Muscle layer of duodenum (tissue), 2 donors: ENCODE results near the gene SRGAP2C.
"Not testable (repeated sequence)": the region's sequence is repeated elsewhere in the genome, so short reads cannot be mapped to it uniquely, and the experiment has no call there.

ENCODE experiments used
- H3K27ac ChIP-seq: one replicate; pipeline ENCODE4 v1.7.0; 2013; ENCODE audit warnings: mild to moderate bottlenecking, low read length
- H3K27me3 ChIP-seq: one replicate; pipeline ENCODE4 v1.7.0; 2013; ENCODE audit warnings: low read depth, mild to moderate bottlenecking, control low read depth, low read length
- H3K36me3 ChIP-seq, 2 donors: one replicate each; pipeline ENCODE4 v1.7.0; 2013; ENCODE audit warnings: low read length in 2 of 2, control low read depth in 1 of 2, mild to moderate bottlenecking in 1 of 2; ENCODE audit not compliant: insufficient read depth in 2 of 2, control insufficient read depth in 1 of 2
- H3K4me1 ChIP-seq, 2 donors: one replicate each; pipeline ENCODE4 v1.7.0; 2013; ENCODE audit warnings: low read length in 2 of 2, mild to moderate bottlenecking in 2 of 2, control low read depth in 1 of 2, moderate library complexity in 1 of 2; ENCODE audit not compliant: insufficient read depth in 2 of 2, control insufficient read depth in 1 of 2
- H3K4me3 ChIP-seq, 2 donors: one replicate each; pipeline ENCODE4 v1.7.0; 2013; ENCODE audit warnings: low read length in 2 of 2, low read depth in 1 of 2, mild to moderate bottlenecking in 1 of 2
- H3K9me3 ChIP-seq, 2 donors: one replicate each; pipeline ENCODE4 v1.7.0; 2013; ENCODE audit warnings: low read length in 2 of 2, control low read depth in 1 of 2, mild to moderate bottlenecking in 1 of 2; ENCODE audit not compliant: control insufficient read depth in 1 of 2
- donor health status: healthy.

Gene SRGAP2C

DNA sequence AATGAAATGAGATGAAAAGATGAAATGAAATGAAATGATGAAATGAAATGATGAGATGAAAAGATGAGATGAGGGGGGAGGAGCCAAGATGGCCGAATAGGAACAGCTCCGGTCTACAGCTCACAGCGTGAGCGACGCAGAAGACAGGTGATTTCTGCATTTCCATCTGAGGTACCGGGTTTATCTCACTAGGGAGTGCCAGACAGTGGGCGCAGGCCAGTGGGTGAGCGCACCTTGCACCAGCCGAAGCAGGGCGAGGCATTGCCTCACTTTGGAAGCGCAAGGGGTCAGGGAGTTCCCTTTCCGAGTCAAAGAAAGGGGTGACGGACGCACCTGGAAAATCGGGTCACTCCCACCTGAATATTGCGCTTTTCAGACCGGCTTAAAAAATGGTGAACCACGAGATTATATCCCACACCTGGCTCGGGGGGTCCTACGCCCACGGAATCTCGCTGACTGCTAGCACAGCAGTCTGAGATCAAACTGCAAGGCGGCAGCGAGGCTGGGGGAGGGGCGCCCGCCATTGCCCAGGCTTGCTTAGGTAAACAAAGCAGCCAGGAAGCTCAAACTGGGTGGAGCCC, 216.7 kb downstream of the SRGAP2C start:
- not testable (repeated sequence) for H3K9me3 ChIP-seq, H3K4me3 ChIP-seq, H3K36me3 ChIP-seq

DNA sequence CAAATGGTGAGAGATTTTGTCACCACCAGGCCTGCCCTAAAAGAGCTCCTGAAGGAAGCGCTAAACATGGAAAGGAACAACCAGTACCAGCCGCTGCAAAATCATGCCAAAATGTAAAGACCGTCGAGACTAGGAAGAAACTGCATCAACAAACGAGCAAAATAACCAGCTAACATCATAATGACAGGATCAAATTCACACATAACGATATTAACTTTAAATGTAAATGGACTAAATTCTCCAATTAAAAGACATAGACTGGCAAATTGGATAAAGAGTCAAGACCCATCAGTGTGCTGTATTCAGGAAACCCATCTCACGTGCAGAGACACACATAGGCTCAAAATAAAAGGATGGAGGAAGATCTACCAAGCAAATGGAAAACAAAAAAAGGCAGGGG, 218.5 kb downstream of the SRGAP2C start:
- not testable (repeated sequence) for H3K36me3 ChIP-seq, H3K9me3 ChIP-seq, H3K4me3 ChIP-seq, H3K27me3 ChIP-seq, H3K27ac ChIP-seq, H3K4me1 ChIP-seq

More for the DNA sequence above, 216.7 kb downstream of the SRGAP2C start:
- H3K27me3 ChIP-seq, H3K4me1 ChIP-seq, H3K27ac ChIP-seq: not testable (repeated sequence)

DNA sequence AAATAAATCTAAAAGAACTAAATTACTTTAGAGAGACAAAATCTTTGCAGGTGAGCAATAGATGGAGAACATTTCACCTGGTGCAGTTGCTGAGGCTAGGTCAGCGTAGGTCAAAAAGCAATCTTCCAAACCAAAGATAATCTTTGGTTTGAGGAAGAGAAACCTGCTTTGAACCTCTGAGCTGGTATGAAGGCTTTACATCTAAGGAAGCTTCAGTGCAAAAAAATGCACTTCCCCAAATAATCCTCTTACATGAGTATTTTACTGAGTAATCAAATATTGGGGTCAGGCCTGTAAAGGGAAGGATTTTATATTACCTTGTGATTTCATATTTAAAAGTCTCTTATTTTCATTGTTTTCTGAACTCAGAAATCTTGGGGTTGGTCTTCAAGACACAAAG, 223.6 kb downstream of the SRGAP2C start:
- no peaks in the 10 kb centered on the region for H3K4me1 ChIP-seq
- no peak overlapping the region for H3K4me3 ChIP-seq
- no peaks in the 10 kb centered on the region for H3K27me3 ChIP-seq
- H3K9me3 ChIP-seq: no peaks in the 10 kb centered on the region
- H3K36me3 ChIP-seq: no peaks in the 10 kb centered on the region
- no peak overlapping the region for H3K27ac ChIP-seq

DNA sequence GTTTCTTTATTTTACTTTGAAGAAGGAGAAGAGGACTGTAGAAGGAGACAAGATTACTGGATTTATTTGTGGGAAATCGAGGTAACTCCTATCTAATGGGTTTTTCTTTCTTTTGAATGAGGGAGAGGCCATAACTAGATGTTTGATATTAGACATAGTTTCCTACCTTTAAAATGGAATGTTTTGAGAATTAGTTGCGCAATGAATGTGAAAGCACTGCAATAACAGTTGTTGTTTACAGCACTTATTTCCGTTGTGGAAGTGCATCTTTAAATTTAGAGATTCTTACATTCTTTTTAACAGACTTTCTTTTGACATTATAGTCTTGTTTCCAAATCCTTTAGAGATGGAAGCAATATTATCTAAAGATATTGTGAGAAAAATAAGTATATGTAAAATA, 229.0 kb downstream of the SRGAP2C start:
- H3K27ac ChIP-seq: no peak overlapping the region
- H3K9me3 ChIP-seq: no peaks in the 10 kb centered on the region
- H3K27me3 ChIP-seq: no peaks in the 10 kb centered on the region
- no peaks in the 10 kb centered on the region for H3K4me1 ChIP-seq
- no peak overlapping the region for H3K4me3 ChIP-seq
- H3K36me3 ChIP-seq: no peaks in the 10 kb centered on the region

DNA sequence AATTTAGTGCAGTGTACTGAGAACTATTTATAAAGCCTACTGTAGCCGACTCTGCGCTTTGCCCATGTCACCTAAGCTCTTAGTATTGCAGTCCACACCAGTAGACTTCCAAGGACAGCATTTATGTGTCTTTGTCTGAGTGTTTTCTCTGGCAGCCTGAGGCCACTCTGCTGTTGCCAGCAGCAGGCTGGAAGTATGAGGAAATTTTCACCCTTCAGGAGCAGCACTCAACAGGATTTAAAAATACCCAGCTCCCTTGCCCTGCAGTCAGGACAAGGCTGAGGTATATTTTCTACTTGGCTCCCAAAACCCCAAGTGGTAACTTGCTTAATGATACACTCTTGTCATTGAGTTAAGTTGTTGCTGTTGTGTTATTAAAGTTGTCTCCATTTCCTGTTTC, 230.1 kb downstream of the SRGAP2C start:
- Histone ChIP-seq H3K27me3 (no peaks in the 10 kb centered on the region), H3K4me3 (no peak overlapping the region), H3K27ac (no peak overlapping the region), H3K9me3 (no peaks in the 10 kb centered on the region), H3K36me3 (no peaks in the 10 kb centered on the region), H3K4me1 (no peaks in the 10 kb centered on the region)

DNA sequence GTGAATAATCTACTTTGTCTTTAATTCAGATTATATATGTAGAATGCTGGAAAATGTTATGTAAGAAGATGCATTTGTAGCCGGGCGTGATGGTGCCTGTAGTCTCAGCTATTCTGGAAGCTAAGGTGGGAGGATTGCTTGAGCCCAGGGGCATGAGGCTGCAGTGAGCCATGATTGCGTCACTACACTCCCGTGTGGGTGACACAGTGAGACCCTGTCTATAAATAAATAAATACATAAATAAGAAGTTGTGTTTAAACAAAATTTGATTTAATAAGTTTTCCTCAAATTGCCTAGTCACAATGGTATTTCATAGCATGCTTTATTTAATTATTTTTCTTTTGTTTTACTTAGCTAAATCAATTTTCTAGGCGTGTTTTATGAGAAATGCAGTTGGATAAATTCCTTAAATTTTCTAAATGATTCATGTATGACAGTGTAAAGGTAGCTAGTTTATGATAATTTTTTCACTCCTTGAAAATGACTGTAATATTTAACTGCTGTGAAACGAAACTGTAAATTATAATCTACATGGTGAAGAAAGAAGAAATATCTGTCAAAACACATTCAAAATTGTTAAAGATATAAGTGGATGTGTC, 232.6 kb downstream of the SRGAP2C start:
- Histone ChIP-seq H3K4me1 (no peaks in the 10 kb centered on the region), H3K27ac (no peak overlapping the region), H3K36me3 (no peaks in the 10 kb centered on the region), H3K9me3 (no peaks in the 10 kb centered on the region), H3K4me3 (no peak overlapping the region), H3K27me3 (no peaks in the 10 kb centered on the region)

DNA sequence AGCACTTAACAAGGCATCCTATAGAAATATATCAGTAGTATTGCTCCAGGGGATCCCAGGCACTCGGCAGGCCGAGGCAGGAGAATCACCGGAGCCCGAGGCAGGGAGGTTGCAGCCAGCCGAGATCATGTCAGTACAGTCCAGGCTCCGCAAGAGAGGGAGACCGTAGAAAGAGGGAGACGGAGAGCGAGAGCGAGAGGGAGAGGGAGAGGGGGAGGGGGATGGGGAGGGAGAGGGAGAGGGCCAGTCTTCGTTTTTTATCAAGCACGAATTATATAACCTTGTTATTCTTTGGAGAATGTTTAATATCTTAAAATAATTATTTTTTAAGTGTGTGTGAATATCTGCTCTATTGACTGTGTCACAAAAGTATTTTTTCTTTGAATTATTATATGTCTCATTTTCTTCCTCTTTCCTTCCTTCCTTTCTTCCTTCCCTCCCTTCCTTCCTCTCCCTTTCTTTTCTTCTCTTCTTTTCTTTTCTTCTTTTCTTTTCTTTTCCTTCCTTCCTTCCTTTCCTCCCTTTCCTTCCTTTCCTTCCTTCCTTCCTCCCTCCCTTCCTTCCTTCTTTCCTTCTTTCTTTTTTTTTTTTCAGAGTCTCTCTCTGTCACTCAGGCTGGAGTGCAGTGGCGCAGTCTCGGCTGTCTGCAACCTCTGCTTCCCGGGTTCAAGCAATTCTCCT, 233.7 kb downstream of the SRGAP2C start:
- Histone ChIP-seq H3K4me1 (no peaks in the 10 kb centered on the region), H3K36me3 (no peaks in the 10 kb centered on the region), H3K27me3 (no peaks in the 10 kb centered on the region), H3K9me3 (no peaks in the 10 kb centered on the region), H3K27ac (no peak overlapping the region), H3K4me3 (no peak overlapping the region)

DNA sequence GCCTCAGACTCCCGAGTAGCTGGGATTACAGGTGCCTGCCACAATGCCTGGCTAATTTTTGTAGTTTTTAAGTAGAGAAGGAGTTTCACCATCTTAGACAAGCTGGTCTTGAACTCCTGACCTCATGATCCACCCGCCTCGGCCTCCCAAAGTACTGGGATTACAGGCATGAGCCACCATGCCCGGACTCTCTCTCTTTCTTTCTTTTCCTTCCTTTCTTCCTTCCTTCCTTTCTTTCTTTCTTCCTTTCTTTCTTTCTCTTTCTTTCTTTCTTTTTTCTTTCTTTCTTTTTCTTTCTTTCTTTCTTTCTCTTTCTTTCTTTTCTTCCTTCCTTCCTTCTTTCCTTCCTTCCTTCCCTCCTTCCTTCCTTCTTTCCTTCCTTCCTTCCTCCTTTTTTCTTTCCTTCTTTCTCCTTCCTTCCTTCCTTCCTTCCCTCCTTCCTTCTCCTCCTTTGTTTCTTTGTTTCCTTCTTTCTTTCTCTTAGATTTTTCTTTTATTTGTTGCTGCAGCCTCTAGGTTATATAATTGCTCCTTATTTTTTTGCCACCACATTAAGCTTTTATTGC, 234.4 kb downstream of the SRGAP2C start:
- H3K27ac ChIP-seq, H3K27me3 ChIP-seq, H3K4me3 ChIP-seq, H3K36me3 ChIP-seq, H3K4me1 ChIP-seq, H3K9me3 ChIP-seq: not testable (repeated sequence)

DNA sequence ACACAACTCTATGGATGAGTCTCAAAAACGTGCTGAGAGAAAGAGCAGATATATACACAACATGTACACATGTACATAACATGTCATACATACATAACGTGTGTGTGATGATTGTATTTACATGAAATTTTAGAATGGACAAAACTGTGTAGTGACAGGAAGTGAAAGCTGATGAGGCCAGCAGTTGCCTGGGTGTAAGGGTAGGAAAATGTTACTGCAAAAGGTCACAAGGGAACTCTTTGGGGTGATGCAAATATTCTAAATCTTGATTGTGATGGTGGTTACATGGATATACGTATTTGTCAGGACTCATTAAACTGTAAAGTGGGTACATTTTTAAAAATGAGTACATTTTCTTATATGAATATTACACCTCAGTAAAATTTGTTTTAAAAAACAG, 236.7 kb downstream of the SRGAP2C start:
- H3K27me3 ChIP-seq, H3K27ac ChIP-seq, H3K36me3 ChIP-seq, H3K4me3 ChIP-seq, H3K4me1 ChIP-seq, H3K9me3 ChIP-seq: not testable (repeated sequence)

DNA sequence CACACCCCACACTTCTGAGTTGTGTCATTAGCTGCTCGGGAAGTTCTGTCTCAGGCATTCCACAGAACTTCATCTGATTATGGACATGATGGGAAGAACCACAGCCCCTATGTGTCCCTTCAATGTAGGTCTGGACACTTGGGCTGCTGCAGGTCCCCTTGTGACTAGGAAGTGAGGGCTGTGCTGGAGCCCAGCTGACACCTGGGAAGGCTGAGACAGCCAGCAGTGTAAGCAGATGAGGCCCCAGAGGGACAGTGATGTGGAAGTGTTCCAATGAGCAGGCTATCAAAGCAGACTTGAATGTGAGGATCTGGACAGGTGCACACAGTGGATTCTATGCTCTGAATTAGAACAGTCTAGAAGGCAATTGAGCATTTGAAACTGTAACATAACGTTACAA, 239.2 kb downstream of the SRGAP2C start:
- not testable (repeated sequence) for H3K4me1 ChIP-seq, H3K9me3 ChIP-seq, H3K4me3 ChIP-seq

DNA sequence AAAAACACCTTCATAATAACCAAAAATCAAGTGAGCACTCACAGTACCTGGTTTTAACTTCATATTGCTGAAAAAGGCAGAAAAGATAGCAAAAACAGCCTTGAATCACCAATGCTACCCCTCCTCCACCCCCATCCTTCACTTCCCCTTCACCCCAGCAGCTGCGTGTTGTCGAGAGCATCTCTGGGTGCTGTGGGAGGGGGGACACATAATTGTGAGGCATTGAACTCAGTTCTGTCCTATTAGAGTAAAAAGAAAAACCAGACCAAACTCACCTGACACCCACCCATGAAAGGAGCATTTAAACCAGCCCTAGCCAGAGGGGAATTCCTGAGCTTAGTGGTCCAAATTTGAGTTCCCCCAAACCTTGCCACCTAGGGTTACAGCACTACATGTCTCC, 248.7 kb downstream of the SRGAP2C start:
- not testable (repeated sequence) for H3K9me3 ChIP-seq, H3K36me3 ChIP-seq, H3K4me3 ChIP-seq, H3K4me1 ChIP-seq, H3K27ac ChIP-seq, H3K27me3 ChIP-seq

More for the DNA sequence above, 239.2 kb downstream of the SRGAP2C start:
- not testable (repeated sequence) for H3K36me3 ChIP-seq, H3K27ac ChIP-seq, H3K27me3 ChIP-seq

DNA sequence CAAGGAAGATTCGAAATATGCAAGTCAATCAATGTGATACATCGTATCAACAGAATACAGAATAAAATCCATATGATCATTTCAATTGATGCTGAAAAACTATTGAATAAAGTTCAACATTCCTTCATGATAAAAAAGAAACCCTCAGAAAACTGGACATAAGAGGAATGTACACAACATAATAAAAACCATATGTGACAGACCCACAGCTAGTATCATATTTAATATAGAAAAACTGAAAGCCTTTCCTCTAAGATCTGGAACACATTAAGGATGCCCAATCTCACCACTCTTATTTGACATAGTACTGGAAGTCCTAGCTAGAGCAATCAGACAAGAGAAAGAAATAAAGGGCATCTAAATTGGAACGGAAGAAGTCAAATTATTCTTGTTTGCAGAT, 254.1 kb downstream of the SRGAP2C start:
- H3K36me3 ChIP-seq, H3K27ac ChIP-seq, H3K27me3 ChIP-seq, H3K9me3 ChIP-seq, H3K4me1 ChIP-seq, H3K4me3 ChIP-seq: not testable (repeated sequence)
